SIG-M5 (cell line): Measurements from ENCODE around the gene FAM136A.
"Not testable (repeated sequence)": the region's sequence is repeated elsewhere in the genome, so short reads cannot be mapped to it uniquely, and the experiment has no call there.

Experiments used
- DNase-seq: peaks from one replicate; lab custom pipeline; 2025; lab: John Stamatoyannopoulos, UW

FAM136A gene

GRCh38 chr2:70301344-70302194 is at the start of gene FAM136A:
Gene FAM136A (minus strand): TSS chr2:70302067. CDS start chr2:70302011, 56 bp downstream.
- DNase-seq = no peak

DNA sequence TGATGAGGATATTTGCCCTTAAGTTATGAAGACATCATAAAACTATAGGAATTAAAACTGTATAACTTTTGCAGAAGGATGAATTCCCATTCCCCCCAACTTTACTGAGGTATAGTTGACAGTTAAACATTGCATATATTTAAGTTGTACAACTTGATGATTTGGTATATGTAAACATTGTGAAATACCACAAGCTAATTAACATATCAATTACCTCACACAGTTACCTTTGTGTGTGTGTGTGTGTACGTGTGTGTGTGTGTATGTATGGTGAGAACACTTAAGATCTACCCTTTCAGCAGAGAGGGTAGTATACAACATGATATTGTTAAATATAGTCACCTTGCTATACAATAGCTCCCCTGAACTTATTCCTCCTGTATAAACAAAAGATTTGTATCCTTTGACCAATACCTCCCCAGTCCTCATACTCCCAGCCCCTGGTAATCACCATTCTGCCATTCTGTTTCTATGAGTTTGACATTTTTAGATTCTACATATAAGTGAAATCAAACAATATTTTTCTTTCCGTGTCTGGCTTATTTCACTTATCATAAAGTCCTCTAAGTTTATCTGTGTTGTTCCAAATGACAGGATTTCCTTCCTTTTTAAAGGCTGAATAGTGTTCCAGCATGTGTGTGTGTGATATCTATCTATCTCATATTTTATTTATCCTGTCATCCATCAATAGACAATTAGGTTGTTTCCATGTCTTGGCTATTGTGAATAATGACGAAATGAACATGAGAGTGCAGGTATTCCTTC is 48.2 kb upstream of the FAM136A start:
- DNase-seq = no peak

DNA sequence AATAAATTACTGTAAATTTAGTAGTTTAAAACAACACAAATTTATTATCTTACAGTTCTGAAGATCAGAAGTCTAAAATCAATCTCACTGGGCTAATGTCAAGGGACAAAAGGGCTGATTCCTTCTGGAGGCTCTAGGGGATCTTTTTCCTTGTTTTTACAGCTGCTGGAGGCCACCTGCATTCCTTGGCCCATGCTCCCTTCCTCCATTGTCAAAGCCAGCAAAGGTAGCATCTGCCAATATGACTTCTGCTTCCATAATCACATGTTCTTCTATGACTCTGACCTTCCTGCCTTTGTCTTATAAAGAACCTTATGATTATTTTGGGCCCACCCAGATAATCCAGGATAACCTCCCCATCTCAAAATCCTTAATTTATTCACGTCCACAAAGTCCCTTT is 46.0 kb upstream of the FAM136A start:
- no peak for DNase-seq

DNA sequence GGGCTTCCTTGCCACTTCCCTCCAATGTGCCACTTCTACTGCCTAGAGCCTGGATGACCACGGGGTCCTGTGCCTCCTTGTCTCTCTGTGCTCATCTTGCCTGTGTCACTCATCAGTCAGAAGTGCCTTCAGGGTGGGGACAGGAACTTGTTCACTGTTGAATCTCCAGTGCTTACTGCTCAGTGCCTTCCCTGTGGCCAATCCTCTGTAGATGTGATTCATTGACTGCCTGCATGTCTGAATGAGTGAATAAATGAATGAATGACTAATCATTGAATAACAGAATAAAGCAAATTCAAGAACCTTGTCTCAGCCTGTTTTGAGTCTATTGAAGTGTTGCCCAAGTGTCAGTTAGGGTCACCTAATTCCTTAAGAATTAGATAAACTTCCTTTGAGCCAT is 42.3 kb upstream of the FAM136A start:
- DNase-seq = no peak

GRCh38 chr2:70341477-70341765 is 39.6 kb upstream of the FAM136A start:
- DNase-seq = no peak

- DNase-seq = no peak
These were observed 39.1 kb upstream of the FAM136A start for GRCh38 chr2:70340761-70341476.

DNA sequence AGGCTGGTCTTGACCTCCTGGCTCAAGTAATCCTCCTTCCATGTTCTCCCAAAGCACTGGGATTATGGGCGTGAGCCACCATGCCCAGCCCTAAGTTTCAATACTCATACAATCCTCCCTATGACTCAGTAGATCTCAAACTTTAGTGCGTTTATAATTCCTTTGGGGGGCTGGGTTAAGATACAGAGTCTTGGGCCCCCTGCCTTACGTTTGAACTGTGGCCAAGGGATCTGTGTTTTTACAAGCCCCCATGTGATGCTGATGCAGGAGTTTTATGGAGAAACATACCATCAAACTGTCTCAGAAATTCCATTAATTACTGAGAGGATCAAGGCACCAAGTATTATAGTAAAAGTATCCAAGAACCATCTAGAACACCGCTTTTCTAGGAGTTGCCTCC is 38.2 kb upstream of the FAM136A start:
- no peak for DNase-seq

DNA sequence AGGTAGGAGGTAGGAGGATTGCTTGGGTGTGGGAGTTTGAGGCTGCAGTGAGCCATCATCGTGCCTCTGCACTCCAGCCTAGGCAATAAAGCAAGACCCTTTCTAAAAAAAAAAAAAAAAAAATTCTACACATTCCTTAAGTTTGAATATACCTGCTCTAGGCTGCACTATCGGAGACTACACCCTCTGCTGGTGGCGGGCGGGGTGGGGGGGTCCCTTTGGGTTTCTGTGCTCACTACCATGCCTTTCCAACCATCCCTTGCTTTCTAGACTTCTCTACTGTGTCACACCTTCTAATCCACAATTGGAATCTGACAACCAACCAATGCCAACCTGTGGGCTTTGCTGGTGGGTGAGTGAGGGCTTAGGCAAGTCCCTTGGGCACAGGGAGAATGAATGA is 34.7 kb upstream of the FAM136A start:
- no peak for DNase-seq

DNA sequence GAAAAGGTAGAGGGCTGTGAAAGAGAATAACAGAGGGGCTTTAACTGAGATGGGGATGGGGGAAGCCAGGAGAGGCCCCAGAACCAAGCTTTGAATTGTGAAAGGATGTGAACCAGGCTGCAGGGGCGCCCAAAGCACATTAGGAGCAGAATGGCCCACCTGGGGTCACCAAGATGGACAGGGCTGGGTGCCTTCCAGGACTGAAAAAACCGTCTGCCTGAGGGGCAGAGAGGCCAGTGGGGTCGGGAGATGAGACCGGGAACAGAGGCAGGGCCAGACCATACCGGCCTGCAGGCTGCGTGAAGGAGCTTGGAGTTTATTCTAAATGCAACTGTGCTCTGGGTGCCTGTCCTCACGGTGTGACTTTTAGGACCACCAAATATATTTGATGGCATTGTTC is 29.1 kb upstream of the FAM136A start:
- DNase-seq = no peak

DNA sequence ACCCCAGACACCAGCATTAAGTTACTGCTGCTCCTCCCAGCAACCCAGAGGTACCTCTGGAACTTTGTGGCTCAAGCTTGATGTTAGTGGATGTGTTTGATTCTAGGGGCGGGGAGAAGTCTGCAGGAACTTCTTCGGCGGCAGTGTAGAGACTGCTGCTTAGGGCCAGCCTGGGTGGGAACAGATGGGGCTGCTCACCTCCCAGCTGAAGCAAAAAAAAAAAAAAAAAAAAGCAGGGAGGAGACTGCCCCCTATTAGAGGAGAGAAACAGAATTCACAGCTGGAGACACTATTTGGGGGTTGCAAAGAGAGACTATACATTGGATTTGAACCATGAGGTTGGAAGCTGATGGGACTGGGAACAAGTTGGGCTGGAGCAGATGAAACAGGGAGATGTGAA is 28.6 kb upstream of the FAM136A start:
- no peak for DNase-seq

GRCh38 chr2:70328921-70329561 is 27.2 kb upstream of the FAM136A start:
- no peak for DNase-seq

DNA sequence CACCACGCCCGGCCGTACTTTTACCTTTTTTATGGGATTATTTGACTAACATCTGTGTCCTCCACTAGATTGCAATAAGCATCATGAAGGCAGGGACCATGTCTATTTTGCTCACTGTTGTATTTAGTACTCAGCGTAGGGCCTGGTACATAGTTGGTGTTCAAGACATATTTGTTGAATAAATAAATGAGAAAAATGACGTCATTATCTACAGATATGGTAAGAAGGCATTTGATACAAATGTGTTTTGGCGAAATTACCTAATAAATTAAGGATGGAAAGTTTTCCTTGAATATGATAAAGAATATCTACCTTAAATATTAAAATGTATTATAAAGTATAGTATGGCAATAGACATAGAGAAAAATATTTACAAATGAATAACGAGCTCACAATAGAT is 24.0 kb upstream of the FAM136A start:
- DNase-seq = no peak

GRCh38 chr2:70322518-70322917 is 20.7 kb upstream of the FAM136A start:
- no peak for DNase-seq

GRCh38 chr2:70321370-70321769 is 19.5 kb upstream of the FAM136A start:
- DNase-seq = no peak

DNA sequence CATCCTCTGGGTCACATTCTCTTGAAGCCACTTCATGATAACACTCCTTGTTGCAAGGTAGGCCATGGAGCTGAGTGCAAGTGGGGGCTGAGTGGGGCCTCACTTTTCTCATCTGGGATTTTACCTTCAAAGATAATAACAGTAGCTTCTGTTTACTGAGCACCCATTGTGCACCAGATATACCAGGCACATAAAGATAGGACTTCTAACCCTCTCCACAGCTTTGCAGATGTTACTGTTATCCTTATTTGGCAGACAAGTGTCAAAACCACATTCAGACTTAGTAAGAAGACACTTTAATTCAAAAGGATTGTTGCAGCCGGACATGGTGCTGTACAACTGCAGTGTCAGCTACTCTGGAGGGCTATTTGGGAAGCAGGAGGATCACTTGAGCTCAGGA is 12.8 kb upstream of the FAM136A start:
- no peak for DNase-seq

DNA sequence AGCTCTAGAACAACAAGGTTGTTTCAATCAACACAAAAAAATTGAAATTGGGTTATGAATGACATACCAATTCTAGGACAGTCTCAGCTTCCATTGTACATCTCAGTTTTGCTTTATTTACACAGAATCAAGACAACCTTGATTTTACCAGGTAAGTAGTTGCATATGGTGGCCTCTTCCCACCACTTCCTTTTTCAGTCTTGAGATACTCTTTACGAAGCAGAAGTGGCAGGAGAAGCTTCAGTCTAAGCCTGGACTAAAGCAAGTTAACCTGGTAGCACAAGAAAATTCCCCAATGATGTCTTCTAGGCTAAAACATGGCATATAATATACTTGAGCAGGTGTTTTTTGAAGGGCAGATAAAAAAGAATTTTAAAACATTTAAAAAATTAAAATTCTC is 10.7 kb upstream of the FAM136A start:
- DNase-seq = no peak

GRCh38 chr2:70310899-70311298 is 9.0 kb upstream of the FAM136A start:
- DNase-seq = no peak

DNA sequence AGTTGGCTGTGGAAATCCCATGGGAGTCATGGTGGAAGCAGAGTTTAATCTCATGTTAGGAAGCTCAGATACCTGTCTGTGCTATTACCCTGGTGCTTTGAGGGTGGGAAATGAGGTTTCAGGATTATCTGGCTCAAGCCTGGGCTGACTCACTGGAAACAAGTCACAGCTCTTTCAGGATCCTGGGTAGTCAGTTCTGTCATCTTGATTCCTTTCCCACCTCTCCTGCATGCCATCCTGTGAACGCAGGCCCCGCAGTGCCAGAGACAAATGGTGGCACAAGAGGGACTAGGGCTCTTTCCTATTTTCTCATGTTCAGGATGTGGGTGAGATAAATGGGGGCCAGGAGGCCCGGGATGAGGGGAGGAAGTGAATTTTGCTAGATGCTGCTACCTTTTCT is 3.7 kb upstream of the FAM136A start:
- DNase-seq = no peak

GRCh38 chr2:70304498-70304897 is 2.6 kb upstream of the FAM136A start:
- no peak for DNase-seq

- DNase-seq = no peak
These were observed 1.3 kb upstream of the FAM136A start for GRCh38 chr2:70303186-70303585.

GRCh38 chr2:70302195-70302546 is 304 bp upstream of the FAM136A start:
- DNase-seq = not testable (repeated sequence)

DNA sequence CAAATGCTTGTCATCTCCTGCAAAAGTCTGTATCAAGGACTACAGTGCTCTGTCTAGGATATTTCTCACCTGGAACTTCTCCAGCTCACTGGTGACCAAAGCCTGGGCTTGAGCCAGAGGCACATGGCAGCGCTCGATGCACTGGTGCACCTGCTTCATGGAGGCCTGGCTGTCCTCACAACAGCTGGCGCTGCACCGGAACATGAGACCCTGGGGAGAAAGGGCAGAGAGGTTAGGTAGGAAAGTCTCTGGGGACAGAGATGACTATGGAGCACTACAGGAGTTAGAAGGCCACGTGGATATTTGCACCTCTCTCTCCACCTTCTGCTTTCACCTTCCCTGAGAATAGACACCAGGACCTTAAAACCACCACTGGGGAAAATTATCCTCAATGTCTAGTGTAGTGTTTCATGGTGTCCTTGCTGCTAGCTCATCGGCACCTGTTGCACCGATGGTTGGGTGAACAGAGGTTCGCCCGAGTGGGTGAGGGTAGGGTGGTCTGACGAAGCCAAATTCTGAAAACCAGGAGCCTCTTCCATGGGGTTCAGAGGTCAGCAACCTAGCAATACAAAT is 1.0 kb downstream of the FAM136A start:
- no peak for DNase-seq
